Loucy (cell line): ENCODE results near the gene STPG1.

Experiments used
- H2AFZ ChIP-seq: fragments of 200-600 bp; sonication (generic); 2 replicates; pipeline ENCODE4 v1.6.0; 2016; ENCODE audit warnings: antibody characterized with exemption, mild to moderate bottlenecking, low read length, moderate library complexity
- H3F3A ChIP-seq: fragments of 200-600 bp; 2 replicates; pipeline ENCODE4 v1.6.0; 2016; ENCODE audit warnings: antibody characterized with exemption, low read depth, mild to moderate bottlenecking
- H3K27me3 ChIP-seq: fragments of 200-600 bp; sonication (generic); 2 replicates; pipeline ENCODE4 v1.6.1; 2014; ENCODE audit warnings: low read length, mild to moderate bottlenecking; ENCODE audit not compliant: insufficient read depth, poor library complexity, severe bottlenecking
- H3K36me3 ChIP-seq: fragments of 200-600 bp; sonication (generic); 2 replicates; pipeline ENCODE4 v1.6.1; 2016; ENCODE audit warnings: low read length; ENCODE audit not compliant: insufficient read depth
- H3K4me1 ChIP-seq: fragments of 200-600 bp; sonication (generic); 2 replicates; pipeline ENCODE4 v1.5.1; 2014; ENCODE audit warnings: low read length, mild to moderate bottlenecking; ENCODE audit not compliant: insufficient read depth, poor library complexity, severe bottlenecking
- H3K4me2 ChIP-seq: fragments of 200-600 bp; sonication (generic); 2 replicates; pipeline ENCODE4 v1.6.0; 2014; ENCODE audit warnings: antibody characterized with exemption, low read length, low read depth, mild to moderate bottlenecking; ENCODE audit not compliant: poor library complexity, severe bottlenecking
- H3K4me3 ChIP-seq: fragments of 200-600 bp; sonication (generic); 2 replicates; pipeline ENCODE4 v1.5.1; 2014; ENCODE audit warnings: low read length, mild to moderate bottlenecking, mixed read lengths; ENCODE audit not compliant: poor library complexity, severe bottlenecking
- H3K79me2 ChIP-seq: fragments of 200-600 bp; sonication (generic); 2 replicates; pipeline ENCODE4 v1.6.1; 2014; ENCODE audit warnings: low read length; ENCODE audit not compliant: insufficient read depth
- H3K9ac ChIP-seq: fragments of 200-600 bp; sonication (generic); 2 replicates; pipeline ENCODE4 v1.6.0; 2014; ENCODE audit warnings: mild to moderate bottlenecking, low read depth, low read length, moderate library complexity; ENCODE audit not compliant: poor library complexity, severe bottlenecking
- H3K9me2 ChIP-seq: fragments of 200-600 bp; sonication (generic); replicated peaks from 2 replicates; pipeline ENCODE4 v1.6.1; 2016; ENCODE audit warnings: low read depth, low read length, mixed read lengths
- H3K9me3 ChIP-seq: fragments of 200-600 bp; sonication (generic); 2 replicates; pipeline ENCODE4 v1.6.1; 2014; ENCODE audit warnings: mild to moderate bottlenecking, antibody characterized with exemption, low read length, low read depth; ENCODE audit not compliant: insufficient read depth
- H4K20me1 ChIP-seq: fragments of 200-600 bp; sonication (generic); 2 replicates; pipeline ENCODE4 v1.6.0; 2014; ENCODE audit warnings: antibody characterized with exemption, low read length, mild to moderate bottlenecking; ENCODE audit not compliant: insufficient read depth, poor library complexity, severe bottlenecking
- EZH2phosphoT487 ChIP-seq: fragments of 200-600 bp; IDR thresholded peaks from 2 replicates; pipeline ENCODE4 v1.6.1; 2018; ENCODE audit warnings: antibody characterized with exemption, mild to moderate bottlenecking, moderate library complexity, borderline replicate concordance
- TF ChIP-seq, protein P1 (sequence below): fragments of 200-600 bp; sonication (generic); conservative IDR thresholded peaks from 2 replicates; pipeline ENCODE4 v1.5.1; 2014; ENCODE audit warnings: mild to moderate bottlenecking, antibody characterized with exemption, low read length

Gene STPG1

DNA sequence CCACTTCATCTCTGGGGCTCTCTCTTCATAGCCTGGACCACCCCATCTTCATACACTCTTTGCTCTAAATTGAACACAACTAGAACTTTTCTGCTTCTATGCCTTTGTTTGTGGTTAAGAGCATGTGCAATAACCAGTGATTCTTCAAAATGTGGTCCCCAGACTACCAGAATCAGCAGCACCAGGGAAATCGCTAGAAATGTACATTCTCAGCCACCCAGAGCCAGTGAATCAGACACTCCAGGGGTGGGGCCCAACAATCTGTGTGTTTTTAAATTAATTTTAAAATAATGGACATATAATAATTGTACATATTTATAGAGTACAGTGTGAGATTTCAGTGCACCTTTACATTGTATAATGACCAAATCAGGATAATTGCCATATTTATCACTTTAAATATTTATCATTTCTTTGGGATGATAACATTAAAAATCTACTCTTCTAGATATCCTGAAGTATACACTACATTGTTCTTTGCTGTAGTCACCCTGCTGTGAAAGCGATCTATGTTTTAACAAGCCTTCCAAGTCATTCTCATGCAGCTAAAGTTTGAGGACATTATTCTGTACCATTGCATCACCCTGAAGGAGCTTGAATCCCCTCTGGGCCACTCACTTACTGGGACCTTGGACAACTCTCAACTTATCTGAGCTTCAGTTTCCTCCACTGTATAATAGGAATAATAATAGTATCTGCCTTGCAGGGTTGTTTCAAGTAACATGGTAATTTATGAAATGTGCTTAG lies 83.6 kb downstream of the STPG1 start:
- H4K20me1 ChIP-seq: no peaks in the 10 kb centered on the region
- no peak overlapping the region for H3K9ac ChIP-seq
- TF ChIP-seq, protein P1, sequence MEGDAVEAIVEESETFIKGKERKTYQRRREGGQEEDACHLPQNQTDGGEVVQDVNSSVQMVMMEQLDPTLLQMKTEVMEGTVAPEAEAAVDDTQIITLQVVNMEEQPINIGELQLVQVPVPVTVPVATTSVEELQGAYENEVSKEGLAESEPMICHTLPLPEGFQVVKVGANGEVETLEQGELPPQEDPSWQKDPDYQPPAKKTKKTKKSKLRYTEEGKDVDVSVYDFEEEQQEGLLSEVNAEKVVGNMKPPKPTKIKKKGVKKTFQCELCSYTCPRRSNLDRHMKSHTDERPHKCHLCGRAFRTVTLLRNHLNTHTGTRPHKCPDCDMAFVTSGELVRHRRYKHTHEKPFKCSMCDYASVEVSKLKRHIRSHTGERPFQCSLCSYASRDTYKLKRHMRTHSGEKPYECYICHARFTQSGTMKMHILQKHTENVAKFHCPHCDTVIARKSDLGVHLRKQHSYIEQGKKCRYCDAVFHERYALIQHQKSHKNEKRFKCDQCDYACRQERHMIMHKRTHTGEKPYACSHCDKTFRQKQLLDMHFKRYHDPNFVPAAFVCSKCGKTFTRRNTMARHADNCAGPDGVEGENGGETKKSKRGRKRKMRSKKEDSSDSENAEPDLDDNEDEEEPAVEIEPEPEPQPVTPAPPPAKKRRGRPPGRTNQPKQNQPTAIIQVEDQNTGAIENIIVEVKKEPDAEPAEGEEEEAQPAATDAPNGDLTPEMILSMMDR: no peak
- no peak for TF ChIP-seq EZH2phosphoT487
- no peaks in the 10 kb centered on the region for H3K27me3 ChIP-seq
- H3F3A ChIP-seq: no peaks in the 10 kb centered on the region
- H3K9me3 ChIP-seq: no peaks in the 10 kb centered on the region
- H3K4me1 ChIP-seq: peaks cover 21% of the 10 kb centered on the region
- no peak overlapping the region for H3K4me2 ChIP-seq
- H2AFZ ChIP-seq: no peak overlapping the region; the same call in 1 of the 2 replicates
- H3K4me3 ChIP-seq: no peak overlapping the region
- no peaks in the 10 kb centered on the region for H3K79me2 ChIP-seq
- no peaks in the 10 kb centered on the region for H3K9me2 ChIP-seq
- H3K36me3 ChIP-seq: no peaks in the 10 kb centered on the region

DNA sequence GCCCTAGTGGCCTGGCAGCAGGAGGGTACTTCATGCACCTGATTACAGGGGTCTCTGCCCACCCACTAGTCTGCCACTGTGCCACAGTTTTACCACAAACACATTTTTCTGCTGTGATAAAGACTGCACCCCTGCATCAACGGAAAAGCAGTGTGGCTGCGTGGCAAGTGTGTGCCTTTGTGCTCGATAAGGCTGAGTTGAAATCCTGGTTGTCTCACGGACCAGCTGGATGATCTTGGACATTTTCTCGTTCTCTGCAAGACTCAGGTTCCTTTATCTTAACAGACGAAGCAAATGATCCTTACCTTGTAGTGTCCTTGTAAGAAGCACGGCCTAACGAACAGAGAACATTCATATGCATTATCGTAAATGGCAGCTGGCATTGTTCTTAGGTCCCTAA lies 84.3 kb downstream of the STPG1 start:
- no peak overlapping the region for H3K4me2 ChIP-seq
- TF ChIP-seq, protein P1: no peak
- TF ChIP-seq EZH2phosphoT487: no peak
- H3K27me3 ChIP-seq: no peaks in the 10 kb centered on the region
- H3F3A ChIP-seq: no peaks in the 10 kb centered on the region
- H3K4me1 ChIP-seq: peaks cover 24% of the 10 kb centered on the region
- no peaks in the 10 kb centered on the region for H4K20me1 ChIP-seq
- H3K79me2 ChIP-seq: no peaks in the 10 kb centered on the region
- no peak overlapping the region for H3K9ac ChIP-seq
- no peaks in the 10 kb centered on the region for H3K9me3 ChIP-seq
- H3K36me3 ChIP-seq: no peaks in the 10 kb centered on the region
- no peaks in the 10 kb centered on the region for H3K9me2 ChIP-seq
- peak overlapping the region; percentile 26; the same call in 1 of the 2 replicates for H2AFZ ChIP-seq
- H3K4me3 ChIP-seq: no peak overlapping the region

- no peaks in the 10 kb centered on the region for H3K9me3 ChIP-seq
- no peak overlapping the region for H3K9ac ChIP-seq
- no peaks in the 10 kb centered on the region for H3K36me3 ChIP-seq
- H3K4me3 ChIP-seq: no peak overlapping the region
- H3K27me3 ChIP-seq: no peaks in the 10 kb centered on the region
- H4K20me1 ChIP-seq: no peaks in the 10 kb centered on the region
- TF ChIP-seq EZH2phosphoT487: no peak
- TF ChIP-seq, protein P1: no peak
- H3K9me2 ChIP-seq: no peaks in the 10 kb centered on the region
- peaks cover 28% of the 10 kb centered on the region for H3K4me1 ChIP-seq
- no peaks in the 10 kb centered on the region for H3K79me2 ChIP-seq
- H2AFZ ChIP-seq: no peak overlapping the region
- H3K4me2 ChIP-seq: no peak overlapping the region
- no peaks in the 10 kb centered on the region for H3F3A ChIP-seq
These were observed 85.7 kb downstream of the STPG1 start for GRCh38 chr1:24327891-24328290.
